RPMI8226 (cell line): ENCODE data around the gene SPRED2.

Experiments used
- DNase-seq: peaks from one replicate; pipeline ENCODE4 v3.0.0-alpha.2; 2015

The SPRED2 gene, protein sequence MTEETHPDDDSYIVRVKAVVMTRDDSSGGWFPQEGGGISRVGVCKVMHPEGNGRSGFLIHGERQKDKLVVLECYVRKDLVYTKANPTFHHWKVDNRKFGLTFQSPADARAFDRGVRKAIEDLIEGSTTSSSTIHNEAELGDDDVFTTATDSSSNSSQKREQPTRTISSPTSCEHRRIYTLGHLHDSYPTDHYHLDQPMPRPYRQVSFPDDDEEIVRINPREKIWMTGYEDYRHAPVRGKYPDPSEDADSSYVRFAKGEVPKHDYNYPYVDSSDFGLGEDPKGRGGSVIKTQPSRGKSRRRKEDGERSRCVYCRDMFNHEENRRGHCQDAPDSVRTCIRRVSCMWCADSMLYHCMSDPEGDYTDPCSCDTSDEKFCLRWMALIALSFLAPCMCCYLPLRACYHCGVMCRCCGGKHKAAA

DNA sequence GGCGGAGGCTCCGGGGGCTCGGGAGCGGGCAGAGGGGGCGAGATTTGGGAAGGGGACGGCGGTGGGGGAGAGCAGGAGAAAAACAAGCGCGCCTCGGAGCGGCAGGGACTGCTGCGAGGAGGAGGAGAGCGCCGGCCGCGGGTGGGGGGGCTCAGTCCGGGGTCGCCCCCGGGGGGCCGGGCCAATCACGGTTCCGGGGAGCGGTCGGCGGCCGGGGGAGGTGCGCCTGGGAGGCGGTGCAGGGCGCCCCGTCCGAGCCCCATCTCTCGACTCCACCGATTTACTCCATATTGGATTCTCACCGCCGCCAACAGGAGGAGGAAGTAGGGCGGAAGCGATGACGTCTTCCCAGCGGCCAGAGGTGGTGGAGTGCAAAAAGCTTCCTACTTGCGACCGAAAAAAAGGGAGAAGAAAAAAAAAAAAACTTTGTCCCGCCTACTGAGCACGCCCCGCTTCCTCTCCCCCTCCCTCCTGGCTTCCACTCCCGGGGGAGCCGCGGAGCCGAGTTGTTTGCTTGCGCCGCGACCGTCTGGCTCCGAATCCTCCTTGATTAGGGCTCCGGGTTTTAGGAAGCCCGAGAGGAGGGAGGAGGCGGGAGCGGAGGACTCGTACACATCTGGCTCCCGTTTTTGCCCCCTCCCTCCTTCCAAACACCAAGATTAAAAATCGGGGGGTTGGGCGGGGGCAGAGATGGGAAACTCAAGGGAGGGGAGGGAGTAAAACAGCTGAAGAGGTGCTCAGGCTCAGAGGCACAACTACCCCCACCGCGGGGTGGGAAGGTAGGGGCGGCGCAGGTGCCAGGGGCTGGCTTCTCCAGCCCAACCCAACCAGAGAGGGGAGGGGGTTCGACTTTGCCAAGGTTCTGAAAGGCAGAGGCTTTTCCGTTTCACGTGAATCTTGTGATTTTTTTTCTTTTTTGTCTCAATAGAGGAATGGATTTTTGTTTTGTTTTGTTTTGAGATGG, at the start of gene SPRED2:
SPRED2 (minus strand) TSS at position 373 of the 964 bp plus-strand sequence. CDS start 612 bp downstream, outside the sequence.
- peak; percentile 95 for DNase-seq

DNA sequence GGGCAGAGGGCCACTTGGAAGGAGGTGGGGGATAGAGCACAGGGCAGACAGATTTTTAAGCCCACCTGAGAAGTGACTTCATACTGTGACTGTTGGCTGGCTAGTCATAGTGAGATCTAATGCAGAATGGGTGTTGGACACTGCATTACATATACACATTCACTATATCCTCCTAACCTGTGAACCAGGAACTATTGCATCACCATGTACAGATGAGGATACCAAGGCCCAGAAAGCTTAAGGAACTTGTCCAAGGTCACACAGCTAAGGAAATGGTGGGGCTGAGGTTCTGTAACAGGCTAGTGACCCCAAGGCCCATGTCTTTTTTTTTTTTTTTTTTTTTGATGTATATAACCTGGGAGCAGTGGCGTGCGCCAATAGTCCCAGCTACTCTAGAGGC, 49.6 kb upstream of the SPRED2 start:
- no peak for DNase-seq

DNA sequence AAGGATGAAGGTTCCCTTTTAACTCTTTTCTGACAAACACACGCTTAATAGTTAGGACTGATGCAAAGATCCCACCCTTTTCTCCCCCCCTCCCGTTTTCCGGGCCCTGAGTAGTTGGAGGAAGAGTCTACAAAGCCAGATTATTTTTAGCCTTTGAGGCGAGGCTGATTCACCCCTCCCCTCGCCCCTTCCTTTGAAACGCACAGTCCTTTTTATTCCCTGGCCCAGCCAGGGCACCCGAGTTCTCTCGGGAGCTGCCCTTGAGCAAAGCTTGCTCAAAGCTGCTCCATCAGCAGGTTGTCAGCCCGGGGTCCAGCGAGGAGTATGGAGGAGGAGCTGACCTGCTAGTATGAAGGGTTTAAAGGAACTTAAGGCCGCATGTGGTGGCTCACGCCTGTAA, 47.1 kb upstream of the SPRED2 start:
- DNase-seq, result no peak

DNA sequence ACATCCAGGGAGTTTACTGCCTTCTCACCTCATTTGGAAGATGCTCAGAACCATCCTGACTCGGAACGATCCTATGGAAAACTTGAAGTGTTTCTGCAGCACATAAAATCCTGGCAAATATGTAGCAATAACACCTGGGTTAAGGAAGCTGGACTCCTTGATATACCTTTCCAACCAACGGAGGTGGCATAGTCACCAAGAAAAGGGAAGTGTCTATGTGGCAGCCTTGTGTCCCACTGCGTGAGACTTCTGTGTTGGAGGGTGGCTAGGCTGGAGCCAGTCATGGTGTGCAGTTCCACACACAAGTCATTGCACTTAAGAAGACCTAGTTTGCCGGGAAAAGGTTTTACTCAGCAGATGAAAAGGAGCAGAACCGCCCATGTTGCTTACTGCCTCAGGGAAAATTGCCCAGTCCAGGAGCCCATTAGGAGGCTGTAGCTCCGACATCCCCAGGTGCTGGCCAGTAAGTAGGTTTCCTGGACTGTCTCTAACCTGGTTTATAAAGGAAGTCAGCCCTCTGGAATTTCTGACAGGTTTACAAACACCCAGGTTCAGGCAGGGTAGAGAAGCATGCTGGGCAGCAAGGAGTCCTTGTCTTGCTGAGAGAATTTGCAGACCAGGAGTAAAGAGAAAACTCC, 46.2 kb upstream of the SPRED2 start:
- DNase-seq, result no peak

DNA sequence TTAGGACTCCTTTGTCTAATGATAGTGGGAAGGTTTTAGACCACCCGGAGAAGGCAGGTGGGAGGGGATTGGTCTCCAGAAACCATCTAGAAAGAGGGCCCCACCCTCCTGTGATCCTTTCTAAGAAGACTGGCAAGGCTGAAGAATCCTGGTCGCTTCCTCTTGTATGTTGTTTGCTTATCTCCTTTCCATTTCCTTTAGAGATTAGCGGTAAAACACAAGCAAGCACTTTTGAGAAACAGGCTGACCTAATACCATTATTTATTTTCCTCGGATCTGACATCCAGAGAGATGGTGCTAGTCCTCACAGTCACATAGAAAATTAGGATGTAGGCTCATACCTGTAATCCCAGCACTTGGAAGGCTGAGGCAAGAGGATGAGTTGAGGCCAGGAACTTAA, 45.2 kb upstream of the SPRED2 start:
- DNase-seq, result no peak

DNA sequence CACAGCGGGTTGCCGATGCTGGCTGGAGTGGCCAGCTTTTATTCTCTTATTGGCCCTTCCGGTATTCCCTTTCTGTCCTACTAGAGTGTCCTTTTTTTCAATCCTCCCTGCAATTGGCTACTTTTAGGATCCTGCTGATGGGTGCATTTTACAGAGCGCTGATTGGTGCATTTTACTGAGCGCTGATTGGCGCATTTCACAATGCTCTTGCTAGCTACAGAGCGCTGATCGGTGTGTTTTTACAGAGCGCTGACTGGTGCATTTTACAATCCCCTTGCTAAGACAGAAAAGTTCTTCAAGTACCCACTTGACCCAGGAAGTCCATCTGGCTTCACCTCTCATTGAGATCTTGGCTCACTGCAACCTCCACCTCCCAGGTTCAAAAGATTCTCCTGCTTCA, 44.4 kb upstream of the SPRED2 start:
- DNase-seq, result no peak

GRCh38 chr2:65475000-65475399, 42.6 kb upstream of the SPRED2 start:
- no peak for DNase-seq

DNA sequence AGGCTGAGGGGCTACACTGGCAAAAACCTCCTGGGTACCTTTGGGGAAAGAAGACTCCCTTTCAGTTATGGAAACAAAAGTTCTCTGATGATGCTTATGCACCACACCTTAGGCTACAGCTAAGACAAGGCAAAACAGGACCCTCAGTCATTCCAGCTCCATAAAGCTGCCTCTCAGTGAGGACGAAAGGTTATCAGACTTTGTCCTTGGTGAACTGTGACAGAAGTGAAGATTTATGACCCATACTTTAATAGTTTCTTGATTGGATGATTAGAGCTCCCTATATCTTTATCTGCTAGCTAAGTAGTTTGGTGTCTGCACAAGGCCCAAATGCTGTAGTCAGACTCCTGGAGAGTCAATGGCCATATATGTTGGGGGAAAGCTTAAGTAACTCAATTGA, 40.6 kb upstream of the SPRED2 start:
- DNase-seq, result no peak

GRCh38 chr2:65471409-65471808, 39.0 kb upstream of the SPRED2 start:
- no peak for DNase-seq

DNA sequence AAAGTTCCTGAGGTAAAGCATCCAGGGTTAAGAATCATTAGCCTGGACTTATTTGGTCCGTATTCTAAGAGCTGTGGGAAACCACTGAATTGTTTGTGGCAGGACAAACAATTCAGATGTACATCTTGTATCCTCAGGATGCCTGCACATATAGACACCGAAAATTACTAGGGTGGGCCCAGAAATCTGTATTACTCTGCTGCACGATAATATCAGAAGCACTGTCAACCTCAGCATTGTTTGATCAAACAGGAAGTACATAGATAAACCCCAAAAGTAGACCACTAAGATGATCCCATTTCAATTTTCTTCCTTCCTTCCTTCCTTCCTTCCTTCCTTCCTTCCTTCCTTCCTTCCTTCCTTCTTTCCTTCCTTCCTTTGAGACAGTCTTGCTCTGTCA, 34.2 kb upstream of the SPRED2 start:
- DNase-seq, result no peak

- no peak for DNase-seq
Measured at GRCh38 chr2:65465857-65466256, 33.5 kb upstream of the SPRED2 start.

DNA sequence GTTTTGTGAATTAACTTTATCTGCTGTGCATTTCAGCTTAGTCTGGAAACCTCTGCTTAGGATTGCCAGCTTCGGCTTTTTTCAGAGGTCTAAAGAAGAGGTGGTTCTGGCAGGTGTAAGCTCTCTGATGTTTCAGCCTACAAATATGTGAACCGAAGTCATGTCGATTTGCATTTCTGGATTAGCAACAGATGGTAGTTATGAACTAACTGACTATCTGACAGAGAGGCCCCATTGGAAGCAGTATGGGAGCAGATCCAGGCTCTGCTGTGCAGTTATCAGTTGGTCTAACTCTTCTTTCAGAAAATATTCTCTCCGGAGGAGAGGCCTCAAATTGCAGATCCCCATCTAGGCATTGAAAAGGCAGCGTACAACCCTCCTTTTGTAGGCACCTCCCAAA, 32.7 kb upstream of the SPRED2 start:
- no peak for DNase-seq

GRCh38 chr2:65464604-65465003, 32.2 kb upstream of the SPRED2 start:
- DNase-seq, result no peak

DNA sequence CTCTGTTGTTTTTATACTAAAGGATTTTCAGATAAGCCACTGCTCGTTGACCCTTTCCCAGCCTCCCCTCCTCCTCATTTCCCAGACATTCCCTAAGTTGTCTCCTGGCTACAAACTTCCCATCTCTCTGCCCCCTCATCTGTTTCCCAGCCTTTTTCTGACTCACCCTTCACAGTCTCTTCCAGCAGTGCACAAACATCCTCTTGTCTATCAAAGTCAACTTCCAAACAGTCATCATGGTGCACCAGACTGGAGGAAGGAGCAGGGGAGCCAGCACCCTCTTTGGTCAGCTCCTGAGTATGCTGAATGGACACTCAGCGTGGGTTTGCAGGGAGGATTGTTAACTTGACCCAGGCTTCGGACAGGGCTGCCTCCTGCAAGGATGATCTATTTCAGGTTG, 26.6 kb upstream of the SPRED2 start:
- no peak for DNase-seq

DNA sequence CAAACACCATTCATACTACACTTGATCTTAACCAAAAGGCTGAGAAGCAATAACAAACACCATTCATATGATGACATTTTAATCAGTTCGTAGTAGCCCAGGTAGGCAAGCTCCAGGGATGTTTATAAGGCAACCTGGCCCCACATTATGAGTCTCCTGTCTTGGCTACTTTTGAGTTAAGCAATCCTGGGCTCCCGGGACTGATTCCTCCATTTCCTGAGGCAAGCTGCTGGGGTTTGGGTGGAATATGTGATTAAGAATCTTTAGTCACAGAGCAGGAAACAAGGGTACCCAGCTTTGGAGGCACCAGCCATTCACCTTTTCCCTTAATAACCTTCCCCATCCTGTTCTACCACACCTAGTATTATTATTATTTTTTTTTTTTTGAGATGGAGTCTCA, 24.5 kb upstream of the SPRED2 start:
- DNase-seq, result no peak

DNA sequence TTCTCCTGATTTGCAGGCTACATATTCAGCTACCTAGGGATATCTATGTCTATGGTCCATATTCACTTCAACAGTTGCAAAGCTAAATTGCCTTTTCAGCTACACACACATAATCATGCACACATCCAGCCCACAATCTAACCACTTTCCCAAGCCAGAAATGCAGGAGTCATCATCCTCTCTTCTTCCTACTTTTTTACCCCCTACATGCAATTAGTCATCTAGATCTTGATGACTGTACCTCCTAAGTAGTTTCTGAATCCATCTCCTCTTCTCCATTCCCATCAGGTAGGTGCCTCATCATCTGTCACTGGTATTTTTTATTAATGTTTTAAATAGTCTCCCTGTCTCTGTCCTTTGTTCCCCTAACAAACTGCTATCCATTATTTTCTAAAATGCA, 23.7 kb upstream of the SPRED2 start:
- DNase-seq, result no peak

DNA sequence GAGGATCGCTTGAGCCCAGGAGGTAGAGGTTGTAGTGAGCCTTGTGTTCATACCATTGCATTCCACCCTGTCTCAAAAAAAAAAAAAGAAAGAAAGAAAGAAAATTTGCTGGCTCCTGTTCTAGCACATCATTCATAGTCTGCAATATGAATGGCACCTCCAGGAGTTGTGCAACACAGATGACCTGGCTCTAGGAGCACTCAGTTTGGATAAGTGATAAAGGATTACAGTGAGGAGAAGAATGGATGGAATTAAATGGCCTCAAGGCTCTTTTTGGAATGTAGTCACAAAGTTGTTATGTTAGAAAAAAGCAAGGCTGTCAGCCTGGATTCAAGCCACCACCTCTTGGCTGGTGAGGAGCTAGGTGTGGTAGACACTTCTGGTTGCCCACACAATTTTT, 21.5 kb upstream of the SPRED2 start:
- DNase-seq, result no peak

GRCh38 chr2:65452150-65452895, 19.9 kb upstream of the SPRED2 start:
- DNase-seq, result no peak

GRCh38 chr2:65450810-65451209, 18.4 kb upstream of the SPRED2 start:
- DNase-seq, result no peak

- DNase-seq, result no peak
Measured at GRCh38 chr2:65450393-65450792, 18.0 kb upstream of the SPRED2 start.

- no peak for DNase-seq
Measured at GRCh38 chr2:65443509-65444186, 11.2 kb upstream of the SPRED2 start.

DNA sequence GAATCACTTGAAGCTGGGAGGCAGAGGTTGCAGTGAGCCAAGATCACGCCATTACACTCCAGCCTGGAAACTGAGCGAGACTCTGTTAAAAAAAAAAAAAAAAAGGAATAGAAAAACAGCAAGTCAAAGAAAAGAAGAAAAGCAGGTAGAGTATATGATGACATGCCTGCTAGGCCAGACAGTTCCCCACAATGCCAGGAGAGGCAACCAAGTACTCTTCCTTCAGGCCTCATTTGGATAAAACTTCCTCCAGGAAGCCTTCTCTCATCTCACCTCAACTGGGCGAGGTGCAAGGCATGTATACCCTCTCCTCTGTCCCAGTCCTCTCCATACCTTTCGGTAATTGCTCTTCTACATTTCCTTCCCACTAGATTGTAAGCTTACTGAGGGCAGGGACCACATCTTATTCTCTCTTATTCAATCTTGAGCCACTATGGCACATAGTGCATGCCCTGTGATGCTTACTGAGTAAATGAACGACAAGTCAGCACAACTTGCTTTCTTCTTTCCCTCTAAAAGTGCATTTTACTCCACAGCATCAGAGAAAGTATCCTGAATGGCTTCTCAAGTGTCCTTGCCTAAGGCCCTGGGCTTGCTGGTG, 10.1 kb upstream of the SPRED2 start:
- DNase-seq, result no peak
